ENCODE measurements around the gene APBA3.

APBA3 gene

GRCh38 chr19:3710265-3710812, 51.2 kb downstream of the APBA3 start:
- Histone ChIP-seq H3K4me1 (peaks cover 10% of the 10 kb centered on the region), H2AFZ (no peak overlapping the region), H3K36me3 (ENCODE audit: control insufficient read depth, insufficient read depth, low read length) (no peaks in the 10 kb centered on the region), H3K27ac (no peak overlapping the region), H3K9ac (no peak overlapping the region), H3K9me3 (ENCODE audit: control insufficient read depth, low read length) (no peaks in the 10 kb centered on the region), H3K4me3 (ENCODE audit: low read depth, low read length) (no peak overlapping the region), H3K4me2 (ENCODE audit: low read length) (peak overlapping the region; percentile 8), H3K79me2 (no peaks in the 10 kb centered on the region), H3K27me3 (ENCODE audit: control insufficient read depth, insufficient read depth, low read length) (no peaks in the 10 kb centered on the region)
- TF ChIP-seq, protein P1, sequence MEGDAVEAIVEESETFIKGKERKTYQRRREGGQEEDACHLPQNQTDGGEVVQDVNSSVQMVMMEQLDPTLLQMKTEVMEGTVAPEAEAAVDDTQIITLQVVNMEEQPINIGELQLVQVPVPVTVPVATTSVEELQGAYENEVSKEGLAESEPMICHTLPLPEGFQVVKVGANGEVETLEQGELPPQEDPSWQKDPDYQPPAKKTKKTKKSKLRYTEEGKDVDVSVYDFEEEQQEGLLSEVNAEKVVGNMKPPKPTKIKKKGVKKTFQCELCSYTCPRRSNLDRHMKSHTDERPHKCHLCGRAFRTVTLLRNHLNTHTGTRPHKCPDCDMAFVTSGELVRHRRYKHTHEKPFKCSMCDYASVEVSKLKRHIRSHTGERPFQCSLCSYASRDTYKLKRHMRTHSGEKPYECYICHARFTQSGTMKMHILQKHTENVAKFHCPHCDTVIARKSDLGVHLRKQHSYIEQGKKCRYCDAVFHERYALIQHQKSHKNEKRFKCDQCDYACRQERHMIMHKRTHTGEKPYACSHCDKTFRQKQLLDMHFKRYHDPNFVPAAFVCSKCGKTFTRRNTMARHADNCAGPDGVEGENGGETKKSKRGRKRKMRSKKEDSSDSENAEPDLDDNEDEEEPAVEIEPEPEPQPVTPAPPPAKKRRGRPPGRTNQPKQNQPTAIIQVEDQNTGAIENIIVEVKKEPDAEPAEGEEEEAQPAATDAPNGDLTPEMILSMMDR (IDR thresholded peaks at IDR 0.05): no peak

GRCh38 chr19:3708207-3708931, 53.1 kb downstream of the APBA3 start, which contains the start of gene TJP3:
TJP3 (plus strand) TSS chr19:3708384; CDS start chr19:3728433, 20,049 bp downstream.
- peak within 1 kb of the TSS; percentile 42 for H3K27ac ChIP-seq

DNA sequence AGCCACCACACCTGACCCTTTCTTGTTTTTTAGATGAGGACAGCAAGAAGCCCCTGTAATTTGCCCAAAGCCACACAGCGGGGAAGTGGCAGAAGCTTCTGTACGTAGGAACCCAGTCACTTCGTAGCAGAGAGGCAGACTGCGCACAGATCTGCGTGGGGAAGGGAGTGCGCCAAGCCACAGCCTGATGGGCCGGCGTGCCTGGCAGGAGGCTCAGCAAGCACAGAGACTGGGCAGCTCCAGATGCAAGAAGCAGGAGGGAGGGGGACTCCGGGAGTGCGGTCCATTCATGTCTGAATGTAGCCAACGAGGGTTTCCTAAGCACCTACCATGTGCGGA, 53.7 kb downstream of the APBA3 start:
- H3K27me3 ChIP-seq (ENCODE audit: control insufficient read depth, insufficient read depth, low read length): no peaks in the 10 kb centered on the region
- peak overlapping the region; percentile 71 for H3K4me2 ChIP-seq (ENCODE audit: low read length)
- no peaks in the 10 kb centered on the region for H3K9me3 ChIP-seq (ENCODE audit: control insufficient read depth, low read length)
- H3K4me3 ChIP-seq (ENCODE audit: low read depth, low read length): peak overlapping the region; percentile 48
- H3K27ac ChIP-seq: no peak overlapping the region
- H3K4me1 ChIP-seq: peaks cover 4% of the 10 kb centered on the region
- TF ChIP-seq, protein P1 (IDR thresholded peaks at IDR 0.05): no peak
- no peak overlapping the region for H3K9ac ChIP-seq
- peak overlapping the region; percentile 79 for H2AFZ ChIP-seq
- no peaks in the 10 kb centered on the region for H3K79me2 ChIP-seq
- no peaks in the 10 kb centered on the region for H3K36me3 ChIP-seq (ENCODE audit: control insufficient read depth, insufficient read depth, low read length)

More at GRCh38 chr19:3708207-3708931, 53.1 kb downstream of the APBA3 start, which contains the start of gene TJP3:
- Histone ChIP-seq H3K79me2 (no peaks in the 10 kb centered on the region), H3K9ac (no peak within 1 kb of the TSS), H3K4me3 (ENCODE audit: low read depth, low read length) (peak within 1 kb of the TSS; percentile 48), H2AFZ (peak within 1 kb of the TSS; percentile 79), H3K4me1 (peaks cover 10% of the 10 kb centered on the region), H3K27me3 (ENCODE audit: control insufficient read depth, insufficient read depth, low read length) (no peaks in the 10 kb centered on the region), H3K9me3 (ENCODE audit: control insufficient read depth, low read length) (no peaks in the 10 kb centered on the region), H3K36me3 (ENCODE audit: control insufficient read depth, insufficient read depth, low read length) (no peaks in the 10 kb centered on the region), H3K4me2 (ENCODE audit: low read length) (peak within 1 kb of the TSS; percentile 71)
- TF ChIP-seq, protein P1 (IDR thresholded peaks at IDR 0.05): no peak

- Histone ChIP-seq H3K4me2 (ENCODE audit: low read length) (no peak overlapping the region), H3K27me3 (ENCODE audit: control insufficient read depth, insufficient read depth, low read length) (no peaks in the 10 kb centered on the region), H3K9ac (no peak overlapping the region), H3K79me2 (peaks cover 28% of the 10 kb centered on the region), H3K9me3 (ENCODE audit: control insufficient read depth, low read length) (no peaks in the 10 kb centered on the region), H2AFZ (no peak overlapping the region), H3K27ac (no peak overlapping the region), H3K4me1 (peaks cover 5% of the 10 kb centered on the region), H3K4me3 (ENCODE audit: low read depth, low read length) (no peak overlapping the region), H3K36me3 (ENCODE audit: control insufficient read depth, insufficient read depth, low read length) (no peaks in the 10 kb centered on the region)
- TF ChIP-seq, protein P1 (IDR thresholded peaks at IDR 0.05): no peak
Measured at GRCh38 chr19:3701200-3701599, 60.3 kb downstream of the APBA3 start.
